Caco-2 (cell line): ENCODE results near the gene MAP7. TPM values are rescaled to one million over a fixed set of nuclear protein-coding genes. Genes with fewer than 3 reads are reported as not detected.

Experiments used
- BruUV-seq: library from RNA; stranded (reverse); fragments of 400-500 nt; replicated peaks from 2 replicates; lab custom pipeline; 2021; lab: Mats Ljungman, UMichigan
- CTCF ChIA-PET: fragments of 300-600 bp; sonication (Branson Sonifier 250); formaldehyde crosslinking; loops from one replicate; lab custom pipeline; 2022; ENCODE audit warnings: antibody characterized with exemption; lab: Charles Lee
- POLR2A ChIA-PET: fragments of 300-600 bp; sonication (Branson Sonifier 250); formaldehyde crosslinking; loops from one replicate; lab custom pipeline; 2022; ENCODE audit warnings: antibody characterized with exemption; lab: Charles Lee
- DNase-seq, 2 experiments: peaks; one replicate each; pipeline versions ENCODE4 v3.0.0 to v3.0.0-alpha.2; 2020 to 2022
- H3K27me3 ChIP-seq: replicated peaks from 2 replicates; pipeline ENCODE4 v1.6.0; 2011; ENCODE audit warnings: low read length; ENCODE audit not compliant: control insufficient read depth, insufficient read depth
- H3K36me3 ChIP-seq: 2 replicates; pipeline ENCODE4 v1.5.1; 2011; ENCODE audit warnings: low read length; ENCODE audit not compliant: control insufficient read depth, insufficient read depth
- H3K4me1 ChIP-seq: fragments of 250-450 bp; sonication (Bioruptor Pico); 2 replicates; pipeline ENCODE4 v1.5.1; 2020; ENCODE audit warnings: mild to moderate bottlenecking
- H3K4me3 ChIP-seq: 2 replicates; pipeline ENCODE4 v1.5.1; 2011; ENCODE audit warnings: low read depth, mild to moderate bottlenecking, control low read depth, low read length
- H3K9me3 ChIP-seq: fragments of 250-450 bp; sonication (Bioruptor Pico); 2 replicates; pipeline ENCODE4 v1.5.1; 2020; ENCODE audit warnings: mild to moderate bottlenecking, moderate library complexity
- H3K27ac Mint-ChIP-seq: one replicate; pipeline ENCODE4 v1.8.0; 2022; ENCODE audit warnings: mixed read lengths; ENCODE audit not compliant: unreplicated experiment
- H3K27me3 Mint-ChIP-seq: one replicate; pipeline ENCODE4 v1.8.0; 2022; ENCODE audit warnings: mixed read lengths; ENCODE audit not compliant: insufficient read depth, unreplicated experiment
- H3K36me3 Mint-ChIP-seq: one replicate; pipeline ENCODE4 v1.8.0; 2022; ENCODE audit warnings: mild to moderate bottlenecking, mixed read lengths; ENCODE audit not compliant: insufficient read depth, unreplicated experiment
- H3K4me1 Mint-ChIP-seq: one replicate; pipeline ENCODE4 v1.8.0; 2022; ENCODE audit warnings: low read depth, mixed read lengths; ENCODE audit not compliant: unreplicated experiment
- H3K4me3 Mint-ChIP-seq: one replicate; pipeline ENCODE4 v1.8.0; 2022; ENCODE audit warnings: mild to moderate bottlenecking, moderate library complexity, mixed read lengths; ENCODE audit not compliant: unreplicated experiment
- H3K9me3 Mint-ChIP-seq: one replicate; pipeline ENCODE4 v1.8.0; 2022; ENCODE audit warnings: mixed read lengths; ENCODE audit not compliant: unreplicated experiment
- intact Hi-C: fragments of 100-400 bp; cut with micrococcal nuclease; formaldehyde crosslinking; loops from one replicate; pipeline ENCODE4 v1.10.0; 2022; ENCODE audit not compliant: unreplicated experiment
- total RNA-seq: library from RNA; stranded (reverse); gene quantifications from 2 replicates; pipeline ENCODE4 v1.2.3, GENCODE V29; 2022
- TF ChIP-seq, protein P1 (sequence below), 2 experiments: fragments of 200-600 bp in 1 of 2; IDR thresholded peaks; 1 replicate in 1 of 2; 2 replicates in 1 of 2; pipeline versions ENCODE4 v1.5.1 to v1.8.0; 2011 to 2022; ENCODE audit warnings: antibody characterized with exemption in 1 of 2, control low read depth in 1 of 2, inconsistent platforms in 1 of 2, low read depth in 1 of 2, low read length in 1 of 2, mild to moderate bottlenecking in 1 of 2, moderate library complexity in 1 of 2; ENCODE audit not compliant: insufficient read depth in 1 of 2, severe bottlenecking in 1 of 2, unreplicated experiment in 1 of 2

The MAP7 gene
- total RNA-seq, 1 experiment from 2014 or later = 55.3 TPM

DNA sequence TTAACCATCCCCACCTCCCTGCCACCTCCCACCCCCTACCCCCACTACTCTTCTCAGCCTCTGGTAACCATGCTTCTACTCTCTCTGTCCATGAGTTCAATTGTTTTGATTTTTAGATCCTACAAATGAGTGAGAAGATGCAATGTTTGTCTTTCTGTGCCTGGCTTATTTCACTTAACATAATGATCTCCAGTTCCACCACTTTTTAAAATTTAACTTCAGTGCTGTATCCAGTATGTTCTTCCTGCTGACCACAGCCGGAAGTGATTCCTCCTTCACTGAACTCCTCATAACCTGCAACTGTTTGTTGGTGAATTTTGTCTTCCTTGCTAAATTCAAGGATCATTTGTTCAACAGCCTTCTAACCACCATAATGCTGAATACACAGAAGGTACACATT, 3.9 kb downstream of the MAP7 start:
- TF ChIP-seq, protein P1, sequence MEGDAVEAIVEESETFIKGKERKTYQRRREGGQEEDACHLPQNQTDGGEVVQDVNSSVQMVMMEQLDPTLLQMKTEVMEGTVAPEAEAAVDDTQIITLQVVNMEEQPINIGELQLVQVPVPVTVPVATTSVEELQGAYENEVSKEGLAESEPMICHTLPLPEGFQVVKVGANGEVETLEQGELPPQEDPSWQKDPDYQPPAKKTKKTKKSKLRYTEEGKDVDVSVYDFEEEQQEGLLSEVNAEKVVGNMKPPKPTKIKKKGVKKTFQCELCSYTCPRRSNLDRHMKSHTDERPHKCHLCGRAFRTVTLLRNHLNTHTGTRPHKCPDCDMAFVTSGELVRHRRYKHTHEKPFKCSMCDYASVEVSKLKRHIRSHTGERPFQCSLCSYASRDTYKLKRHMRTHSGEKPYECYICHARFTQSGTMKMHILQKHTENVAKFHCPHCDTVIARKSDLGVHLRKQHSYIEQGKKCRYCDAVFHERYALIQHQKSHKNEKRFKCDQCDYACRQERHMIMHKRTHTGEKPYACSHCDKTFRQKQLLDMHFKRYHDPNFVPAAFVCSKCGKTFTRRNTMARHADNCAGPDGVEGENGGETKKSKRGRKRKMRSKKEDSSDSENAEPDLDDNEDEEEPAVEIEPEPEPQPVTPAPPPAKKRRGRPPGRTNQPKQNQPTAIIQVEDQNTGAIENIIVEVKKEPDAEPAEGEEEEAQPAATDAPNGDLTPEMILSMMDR (IDR thresholded peaks at IDR 0.05; ENCODE audit: insufficient read depth in 1 of 2, low read depth in 1 of 2, low read length in 1 of 2, severe bottlenecking in 1 of 2, unreplicated experiment in 1 of 2) = no peak
- DNase-seq = no peak
- BruUV-seq = no TSS peak
- ChIA-PET POLR2A (no interaction called here), CTCF (no interaction called here)
- H3K4me1 ChIP-seq = peaks cover 1% of the 10 kb centered on the region; the same call in 1 of the 2 replicates
- intact Hi-C loops = loop anchor here (10.0 kb wide), 1 partner anchor 102 kb away; no protein-coding TSS in a partner anchor
- Mint-ChIP-seq H3K9me3 (no peaks in the 10 kb centered on the region), H3K27me3 (no peaks in the 10 kb centered on the region), H3K4me3 (no peak overlapping the region), H3K36me3 (peaks cover 17% of the 10 kb centered on the region), H3K4me1 (peaks cover 14% of the 10 kb centered on the region), H3K27ac (no peak overlapping the region)
- no peaks in the 10 kb centered on the region for H3K9me3 ChIP-seq
- H3K36me3 ChIP-seq = no peaks in the 10 kb centered on the region
- no peaks in the 10 kb centered on the region for H3K27me3 ChIP-seq
- no peak overlapping the region for H3K4me3 ChIP-seq

DNA sequence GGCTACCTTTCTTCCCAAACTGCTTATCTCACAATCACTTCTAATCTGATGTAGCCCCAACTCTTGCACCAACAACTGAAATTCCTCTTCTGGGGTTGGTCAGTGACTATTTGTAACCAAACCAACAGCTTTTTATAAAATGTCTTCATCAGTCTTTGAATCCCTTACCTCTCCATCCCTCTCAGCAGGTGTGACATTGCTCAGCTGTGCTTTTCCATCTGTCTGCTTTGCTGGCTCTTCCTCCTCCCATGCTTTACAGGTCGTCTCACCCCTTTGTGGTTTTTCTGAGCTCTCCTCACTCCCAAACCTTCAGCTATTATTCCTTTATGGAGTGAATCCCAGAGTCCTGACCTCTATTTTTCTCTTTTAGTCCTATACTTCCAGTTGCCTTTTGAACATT, 5.9 kb downstream of the MAP7 start:
- H3K36me3 ChIP-seq = no peaks in the 10 kb centered on the region
- no peaks in the 10 kb centered on the region for H3K9me3 Mint-ChIP-seq
- no peak overlapping the region for H3K27ac Mint-ChIP-seq
- H3K4me1 Mint-ChIP-seq = peaks cover 23% of the 10 kb centered on the region
- TF ChIP-seq, protein P1 (IDR thresholded peaks at IDR 0.05; ENCODE audit: insufficient read depth in 1 of 2, low read depth in 1 of 2, low read length in 1 of 2, severe bottlenecking in 1 of 2, unreplicated experiment in 1 of 2) = no peak
- POLR2A ChIA-PET = no interaction called here
- H3K36me3 Mint-ChIP-seq = peaks cover 17% of the 10 kb centered on the region
- no TSS peak for BruUV-seq
- H3K27me3 ChIP-seq = no peaks in the 10 kb centered on the region
- CTCF ChIA-PET = no interaction called here
- intact Hi-C loops = loop anchor here (10.0 kb wide), 1 partner anchor 100 kb away; no protein-coding TSS in a partner anchor
- H3K4me3 ChIP-seq = no peak overlapping the region
- H3K4me1 ChIP-seq = peaks cover 8% of the 10 kb centered on the region; the same call in 1 of the 2 replicates
- DNase-seq = no peak
- H3K9me3 ChIP-seq = no peaks in the 10 kb centered on the region
- H3K4me3 Mint-ChIP-seq = no peak overlapping the region
- no peaks in the 10 kb centered on the region for H3K27me3 Mint-ChIP-seq

DNA sequence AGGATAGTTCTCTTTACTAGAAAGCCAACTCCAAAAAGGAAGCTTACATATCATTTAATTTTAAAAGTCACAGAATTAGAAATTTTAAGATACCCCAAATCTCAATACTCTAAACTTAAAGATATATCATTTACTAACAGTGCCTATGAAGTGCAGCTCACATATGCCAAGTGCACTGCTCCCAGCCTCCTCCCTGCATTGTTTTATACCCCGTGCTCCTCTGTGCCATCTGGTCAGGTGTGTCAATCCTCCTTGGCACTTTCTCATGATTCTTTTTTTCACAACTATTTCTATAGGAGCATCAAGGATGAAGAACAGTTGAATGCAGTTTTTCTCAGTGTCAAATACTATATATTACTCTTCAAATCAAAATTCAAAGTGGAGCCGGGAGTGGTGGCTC, 8.8 kb downstream of the MAP7 start:
- Mint-ChIP-seq H3K4me1 (peaks cover 16% of the 10 kb centered on the region), H3K27ac (no peak overlapping the region), H3K9me3 (no peaks in the 10 kb centered on the region), H3K4me3 (no peak overlapping the region), H3K27me3 (no peaks in the 10 kb centered on the region), H3K36me3 (peaks cover 17% of the 10 kb centered on the region)
- TF ChIP-seq, protein P1 (IDR thresholded peaks at IDR 0.05; ENCODE audit: insufficient read depth in 1 of 2, low read depth in 1 of 2, low read length in 1 of 2, severe bottlenecking in 1 of 2, unreplicated experiment in 1 of 2) = no peak
- Histone ChIP-seq H3K27me3 (no peaks in the 10 kb centered on the region), H3K36me3 (no peaks in the 10 kb centered on the region), H3K9me3 (no peaks in the 10 kb centered on the region), H3K4me1 (peaks cover 8% of the 10 kb centered on the region; the same call in 1 of the 2 replicates), H3K4me3 (no peak overlapping the region)
- DNase-seq = no peak
- intact Hi-C loops = loop anchor here (10.0 kb wide), 1 partner anchor 97 kb away; no protein-coding TSS in a partner anchor
- BruUV-seq = no TSS peak
- POLR2A ChIA-PET = no interaction called here
- CTCF ChIA-PET = no interaction called here
